Daoy (cell line): ENCODE results near the gene ISLR2. TPM values are rescaled to one million over a fixed set of nuclear protein-coding genes. Genes with fewer than 3 reads are reported as not detected.
A peak's percentile ranks its signal among the peaks of the same experiment; 100 is the strongest.

ENCODE experiments used
- DNase-seq: peaks from one replicate; pipeline ENCODE4 v3.0.0-alpha.2; 2015; ENCODE audit warnings: low read depth
- total RNA-seq: library from RNA; depleted of rRNA; stranded (reverse); fragments of >200 nt; shearing (Covaris generic); gene quantifications from 2 replicates; pipeline ENCODE4 v1.2.3, GENCODE V29; 2014

ISLR2 gene
- total RNA-seq, 1 experiment from 2014 or later: not detected

DNA sequence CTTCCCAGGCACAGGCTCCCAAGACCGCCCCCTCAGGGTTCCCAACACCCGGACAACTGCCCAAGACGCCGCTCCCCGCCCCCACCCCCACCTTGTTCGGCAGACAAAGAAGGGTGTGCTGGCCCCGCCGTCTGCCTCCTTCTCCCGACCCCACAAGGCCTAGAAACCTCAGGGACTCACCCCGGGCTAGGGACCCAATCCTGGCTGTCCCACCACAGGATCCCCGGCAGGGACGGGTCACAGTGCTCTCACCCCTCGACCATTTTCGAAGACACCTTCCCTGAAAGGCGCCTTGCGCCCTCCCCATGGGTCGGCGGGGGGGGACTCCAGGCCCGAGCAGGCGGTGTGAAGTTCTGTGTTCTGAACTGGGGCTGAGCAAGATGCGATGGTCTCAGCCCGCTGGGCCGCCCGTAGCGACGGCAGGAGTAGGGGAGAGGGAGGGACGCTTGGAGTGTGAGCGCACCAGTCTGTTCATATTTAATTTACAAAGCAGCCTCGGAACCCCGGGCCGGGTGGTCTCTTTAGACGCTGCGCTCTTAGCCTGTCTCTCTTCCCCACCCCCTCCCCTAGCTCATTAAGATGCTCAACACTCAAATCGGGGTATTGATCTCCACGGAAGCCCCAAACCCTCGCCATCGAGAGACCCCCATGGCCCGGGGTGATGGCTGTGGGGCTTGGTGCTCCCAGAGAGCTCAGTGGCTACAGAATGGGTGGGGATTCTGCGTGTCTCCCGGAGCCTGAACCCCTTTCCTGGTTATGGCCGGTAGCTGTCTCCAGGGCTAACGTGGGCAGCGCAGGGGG, 1.4 kb upstream of the ISLR2 start:
- DNase-seq: no peak

DNA sequence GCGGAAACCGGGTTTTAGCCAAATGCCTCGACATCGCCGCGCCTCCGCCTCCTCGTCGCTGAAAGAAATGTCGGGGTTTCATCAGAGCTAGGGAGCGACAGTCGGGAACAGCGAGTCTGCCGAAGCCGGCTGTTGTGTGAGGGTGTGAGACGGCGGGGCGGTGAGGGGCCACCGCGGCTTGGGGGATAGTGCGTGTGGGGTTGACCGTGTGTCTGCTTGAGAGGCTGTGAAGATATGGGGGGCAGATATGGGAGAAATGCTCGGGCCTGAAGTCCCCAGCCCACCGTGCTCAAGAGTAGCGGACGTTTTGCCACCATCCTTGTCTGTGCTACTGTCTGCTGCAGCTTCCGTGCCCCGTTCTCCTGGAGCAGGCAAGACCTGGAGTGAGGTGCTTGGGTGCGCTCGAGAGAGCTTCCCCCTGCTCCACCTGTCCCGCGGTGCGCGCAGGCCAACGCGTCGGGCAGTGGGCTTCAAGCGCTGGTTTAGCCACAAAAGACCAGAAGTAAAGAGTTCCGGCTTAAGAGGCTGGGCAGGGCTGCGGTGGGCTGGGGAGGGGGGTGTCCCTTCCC, 716 bp upstream of the ISLR2 start:
- peak; percentile 33 for DNase-seq

DNA sequence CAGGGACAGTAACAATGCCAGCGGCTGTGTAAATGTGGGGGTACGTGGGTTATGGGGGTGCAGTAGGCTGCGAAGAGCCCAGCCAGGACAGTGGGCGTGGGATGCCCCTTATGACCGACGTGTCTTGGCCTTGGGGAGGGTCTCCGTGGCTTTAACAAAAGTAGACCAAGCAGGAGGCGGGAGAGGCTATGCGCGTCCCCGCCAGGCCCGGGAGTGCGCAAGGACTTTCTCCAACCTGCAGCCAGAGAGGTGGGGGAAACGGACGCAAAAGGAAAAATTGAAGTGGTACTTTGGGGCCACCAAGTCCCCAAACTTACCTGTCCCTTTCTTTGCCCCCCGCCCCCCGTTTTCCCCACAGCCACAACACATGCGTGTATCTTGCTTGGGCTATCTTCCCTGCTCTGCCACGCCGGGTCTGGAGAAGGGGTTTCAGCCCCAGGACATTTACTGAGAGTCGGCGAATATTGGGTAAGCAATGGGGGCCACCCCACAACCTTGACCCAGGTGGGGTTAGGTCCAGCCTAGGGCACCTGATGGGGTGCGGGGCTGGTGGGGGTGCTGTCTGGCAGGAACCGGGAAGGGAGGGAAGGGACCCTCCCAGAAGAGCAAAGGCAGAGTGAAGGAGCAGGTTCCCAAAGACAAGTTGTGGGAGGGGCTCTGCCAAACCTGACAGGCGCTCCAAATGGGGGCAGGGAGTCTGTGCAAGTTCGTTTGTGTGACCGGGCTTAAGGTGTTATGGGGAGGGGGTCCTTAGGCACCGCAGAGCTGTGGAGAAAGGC, 652 bp downstream of the ISLR2 start:
- DNase-seq: no peak

DNA sequence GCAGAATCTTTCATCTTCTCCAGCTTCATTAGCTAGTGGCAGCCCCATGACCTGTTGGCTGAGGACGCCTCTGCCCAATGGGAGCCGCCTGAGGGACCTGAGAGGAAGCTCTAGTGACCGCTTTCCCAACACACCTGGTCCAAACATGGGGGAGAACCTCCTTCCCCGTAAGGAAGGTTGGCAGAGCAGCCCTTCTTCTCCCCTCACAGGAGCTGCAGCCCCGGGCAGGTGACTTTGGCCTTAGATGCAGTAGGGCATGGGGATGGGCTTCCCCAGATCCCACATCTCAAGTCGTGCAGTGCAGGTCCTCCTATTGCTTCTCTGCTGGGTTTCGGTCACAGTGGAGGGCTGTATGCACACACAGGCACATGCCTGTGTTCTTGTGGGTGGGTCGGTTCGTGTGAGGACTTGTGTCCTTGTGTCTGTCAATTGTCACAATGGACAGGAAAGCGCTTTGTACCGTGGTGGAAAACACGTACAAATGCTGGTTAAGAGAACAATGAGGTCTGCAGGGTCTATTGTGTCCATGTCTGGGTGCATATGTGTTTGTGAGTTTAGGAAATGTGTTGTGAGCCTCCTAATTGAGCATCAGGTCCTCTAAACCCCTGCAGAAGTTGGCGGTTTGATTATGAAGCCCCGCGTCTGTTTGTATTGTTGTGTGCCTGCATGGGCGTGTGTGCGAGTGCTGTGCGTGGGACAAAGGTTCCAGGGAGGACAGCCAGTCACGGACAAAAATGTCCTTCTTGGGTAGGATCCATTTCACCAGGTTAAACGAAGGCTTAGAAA, 1.4 kb downstream of the ISLR2 start:
- no peak for DNase-seq

DNA sequence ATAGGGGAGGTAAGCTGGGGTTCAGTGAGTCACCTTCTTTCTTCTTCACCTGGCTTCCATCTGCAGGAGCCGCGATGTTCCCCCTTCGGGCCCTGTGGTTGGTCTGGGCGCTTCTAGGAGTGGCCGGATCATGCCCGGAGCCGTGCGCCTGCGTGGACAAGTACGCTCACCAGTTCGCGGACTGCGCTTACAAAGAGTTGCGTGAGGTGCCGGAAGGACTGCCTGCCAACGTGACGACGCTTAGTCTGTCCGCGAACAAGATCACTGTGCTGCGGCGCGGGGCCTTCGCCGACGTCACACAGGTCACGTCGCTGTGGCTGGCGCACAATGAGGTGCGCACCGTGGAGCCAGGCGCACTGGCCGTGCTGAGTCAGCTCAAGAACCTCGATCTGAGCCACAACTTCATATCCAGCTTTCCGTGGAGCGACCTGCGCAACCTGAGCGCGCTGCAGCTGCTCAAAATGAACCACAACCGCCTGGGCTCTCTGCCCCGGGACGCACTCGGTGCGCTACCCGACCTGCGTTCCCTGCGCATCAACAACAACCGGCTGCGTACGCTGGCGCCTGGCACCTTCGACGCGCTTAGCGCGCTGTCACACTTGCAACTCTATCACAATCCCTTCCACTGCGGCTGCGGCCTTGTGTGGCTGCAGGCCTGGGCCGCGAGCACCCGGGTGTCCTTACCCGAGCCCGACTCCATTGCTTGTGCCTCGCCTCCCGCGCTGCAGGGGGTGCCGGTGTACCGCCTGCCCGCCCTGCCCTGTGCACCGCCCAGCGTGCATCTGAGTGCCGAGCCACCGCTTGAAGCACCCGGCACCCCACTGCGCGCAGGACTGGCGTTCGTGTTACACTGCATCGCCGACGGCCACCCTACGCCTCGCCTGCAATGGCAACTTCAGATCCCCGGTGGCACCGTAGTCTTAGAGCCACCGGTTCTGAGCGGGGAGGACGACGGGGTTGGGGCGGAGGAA, 2.6 kb downstream of the ISLR2 start:
- no peak for DNase-seq

DNA sequence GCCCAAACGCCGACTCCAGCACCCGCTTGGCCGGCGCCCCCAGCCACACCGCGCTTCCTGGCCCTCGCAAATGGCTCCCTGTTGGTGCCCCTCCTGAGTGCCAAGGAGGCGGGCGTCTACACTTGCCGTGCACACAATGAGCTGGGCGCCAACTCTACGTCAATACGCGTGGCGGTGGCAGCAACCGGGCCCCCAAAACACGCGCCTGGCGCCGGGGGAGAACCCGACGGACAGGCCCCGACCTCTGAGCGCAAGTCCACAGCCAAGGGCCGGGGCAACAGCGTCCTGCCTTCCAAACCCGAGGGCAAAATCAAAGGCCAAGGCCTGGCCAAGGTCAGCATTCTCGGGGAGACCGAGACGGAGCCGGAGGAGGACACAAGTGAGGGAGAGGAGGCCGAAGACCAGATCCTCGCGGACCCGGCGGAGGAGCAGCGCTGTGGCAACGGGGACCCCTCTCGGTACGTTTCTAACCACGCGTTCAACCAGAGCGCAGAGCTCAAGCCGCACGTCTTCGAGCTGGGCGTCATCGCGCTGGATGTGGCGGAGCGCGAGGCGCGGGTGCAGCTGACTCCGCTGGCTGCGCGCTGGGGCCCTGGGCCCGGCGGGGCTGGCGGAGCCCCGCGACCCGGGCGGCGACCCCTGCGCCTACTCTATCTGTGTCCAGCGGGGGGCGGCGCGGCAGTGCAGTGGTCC, 3.5 kb downstream of the ISLR2 start:
- no peak for DNase-seq

DNA sequence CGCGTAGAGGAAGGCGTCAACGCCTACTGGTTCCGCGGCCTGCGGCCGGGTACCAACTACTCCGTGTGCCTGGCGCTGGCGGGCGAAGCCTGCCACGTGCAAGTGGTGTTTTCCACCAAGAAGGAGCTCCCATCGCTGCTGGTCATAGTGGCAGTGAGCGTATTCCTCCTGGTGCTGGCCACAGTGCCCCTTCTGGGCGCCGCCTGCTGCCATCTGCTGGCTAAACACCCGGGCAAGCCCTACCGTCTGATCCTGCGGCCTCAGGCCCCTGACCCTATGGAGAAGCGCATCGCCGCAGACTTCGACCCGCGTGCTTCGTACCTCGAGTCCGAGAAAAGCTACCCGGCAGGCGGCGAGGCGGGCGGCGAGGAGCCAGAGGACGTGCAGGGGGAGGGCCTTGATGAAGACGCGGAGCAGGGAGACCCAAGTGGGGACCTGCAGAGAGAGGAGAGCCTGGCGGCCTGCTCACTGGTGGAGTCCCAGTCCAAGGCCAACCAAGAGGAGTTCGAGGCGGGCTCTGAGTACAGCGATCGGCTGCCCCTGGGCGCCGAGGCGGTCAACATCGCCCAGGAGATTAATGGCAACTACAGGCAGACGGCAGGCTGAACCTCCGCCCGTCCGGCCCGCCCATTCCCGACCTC, 4.1 kb downstream of the ISLR2 start:
- no peak for DNase-seq

DNA sequence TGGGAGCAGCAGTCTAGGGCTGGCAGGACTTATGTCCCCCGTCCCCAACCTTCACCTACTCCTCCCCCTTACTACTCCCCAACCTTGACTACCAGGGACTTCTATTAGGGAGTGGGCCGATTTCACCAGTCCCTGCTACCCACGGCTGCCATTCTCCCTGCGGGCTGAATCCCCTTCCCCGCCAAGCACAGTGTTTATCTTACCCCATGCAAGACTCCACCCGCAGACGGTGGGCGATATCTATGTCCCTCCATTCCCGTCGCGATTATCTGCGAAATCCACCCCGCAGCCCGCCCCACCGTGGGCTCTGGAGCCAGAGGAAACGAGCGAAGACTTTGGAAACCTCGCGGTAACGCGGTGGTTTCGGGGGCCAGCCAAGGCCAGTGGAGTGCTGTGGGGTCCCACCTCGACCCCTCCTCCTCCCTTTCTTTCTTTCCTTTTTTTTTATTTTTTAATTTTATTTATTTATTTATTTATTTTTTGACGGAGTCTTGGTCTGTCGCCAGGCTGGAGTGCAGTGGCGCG, 4.7 kb downstream of the ISLR2 start:
- no peak for DNase-seq

DNA sequence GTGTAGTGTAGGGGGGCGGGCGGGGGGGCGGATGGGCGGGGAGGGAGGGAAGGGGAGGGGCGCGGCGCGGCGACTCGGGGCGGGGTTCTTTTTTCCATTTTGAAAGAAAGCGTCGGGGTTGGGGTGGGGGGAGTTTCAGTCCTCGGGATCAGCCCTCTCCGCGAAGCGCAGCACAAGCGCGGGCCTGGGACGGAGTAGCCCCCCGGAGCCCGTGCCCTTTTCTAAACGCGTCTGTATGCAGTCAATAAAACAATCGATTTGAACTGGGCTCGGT, 6.1 kb downstream of the ISLR2 start:
- no peak for DNase-seq

DNA sequence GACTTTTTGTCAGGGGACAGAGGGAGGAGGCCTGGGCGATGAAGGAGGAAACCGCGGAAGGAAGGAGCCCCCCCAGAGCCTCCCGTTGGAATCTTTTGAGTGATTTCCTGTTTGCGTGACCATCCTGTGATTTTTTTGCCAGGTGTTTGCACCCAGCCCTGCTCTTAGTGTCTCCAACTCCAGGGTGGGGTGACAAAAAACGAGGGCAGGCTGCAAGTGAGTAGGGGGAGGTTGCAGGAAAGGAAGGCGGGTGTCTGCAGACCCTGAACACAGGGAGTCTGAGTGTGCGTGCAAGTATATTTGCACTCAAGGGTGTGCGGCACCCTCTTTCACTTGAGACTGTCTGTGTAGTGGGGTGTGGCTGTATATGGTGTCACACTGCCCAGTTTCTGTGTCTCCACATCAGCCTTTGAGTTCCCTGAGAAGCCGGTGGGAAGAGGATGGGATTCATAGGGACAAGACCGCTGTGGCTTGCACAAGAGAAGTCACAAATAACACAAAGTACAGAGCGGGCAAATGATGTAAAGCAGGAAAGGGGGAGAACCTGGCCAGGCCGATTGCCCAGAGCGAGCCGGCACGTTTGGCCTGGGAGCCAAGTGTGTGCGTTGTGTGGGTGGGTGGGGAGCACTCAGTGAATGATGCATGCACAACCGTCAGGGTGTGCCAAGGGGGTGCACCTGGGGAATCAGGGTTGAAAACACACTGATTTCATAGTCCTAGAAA, 6.6 kb downstream of the ISLR2 start:
- DNase-seq: peak; percentile 32

DNA sequence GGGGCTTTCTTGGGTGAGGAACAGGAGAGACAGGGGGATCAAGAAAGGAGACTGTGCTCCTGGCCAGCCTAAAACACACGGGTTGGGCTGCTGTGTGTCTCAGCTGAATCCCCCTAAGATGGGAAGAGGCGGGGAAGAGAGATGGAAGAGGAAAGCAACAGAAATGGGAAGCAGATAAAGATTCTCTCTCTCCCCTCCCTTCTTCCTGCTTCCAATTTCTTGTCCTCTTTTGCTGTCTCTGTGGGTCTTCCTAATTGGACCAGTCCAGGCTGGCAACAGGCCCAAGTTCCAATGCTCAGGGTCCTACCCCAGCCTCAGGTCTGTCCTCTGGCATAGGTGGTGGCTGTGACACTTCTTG, 7.1 kb downstream of the ISLR2 start:
- no peak for DNase-seq

DNA sequence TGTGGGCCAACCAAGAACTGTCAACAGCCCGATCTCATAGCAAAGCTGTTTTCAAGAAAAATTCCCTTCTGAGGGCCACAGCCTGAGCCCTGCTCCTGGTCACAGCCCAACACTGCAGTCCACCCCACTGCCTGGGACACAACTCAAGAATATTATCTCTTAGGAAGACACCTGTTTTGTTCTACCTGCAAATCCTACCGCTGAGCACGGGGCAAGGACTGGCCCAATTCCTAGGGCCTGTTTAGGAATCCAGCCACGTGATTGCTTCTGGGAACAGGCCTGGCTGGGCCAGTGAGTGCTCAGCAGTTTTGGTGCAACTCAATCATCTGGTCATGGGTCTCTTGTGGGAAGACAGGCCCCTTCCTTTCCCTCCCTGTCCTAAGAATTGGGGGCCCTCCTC, 8.3 kb downstream of the ISLR2 start:
- DNase-seq: no peak

DNA sequence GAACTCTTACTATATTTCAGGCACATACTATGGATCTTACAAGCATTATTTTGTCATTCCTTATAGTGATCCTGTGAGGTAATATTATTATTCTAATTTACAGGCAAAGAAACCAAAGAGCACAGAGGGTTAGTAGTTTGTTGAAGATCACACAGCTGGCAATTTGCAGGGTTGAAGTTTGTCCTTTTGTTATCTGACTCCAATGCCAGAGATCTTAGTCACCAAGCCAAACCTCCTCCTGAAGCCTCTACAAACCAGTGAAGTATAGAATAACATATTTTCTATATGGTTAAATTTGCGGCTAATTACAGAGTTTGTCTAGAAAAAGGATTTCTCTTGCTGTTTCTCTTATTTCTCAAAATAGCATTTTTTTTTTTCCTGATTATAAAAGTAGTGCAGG, 11.2 kb downstream of the ISLR2 start:
- DNase-seq: peak; percentile 50

DNA sequence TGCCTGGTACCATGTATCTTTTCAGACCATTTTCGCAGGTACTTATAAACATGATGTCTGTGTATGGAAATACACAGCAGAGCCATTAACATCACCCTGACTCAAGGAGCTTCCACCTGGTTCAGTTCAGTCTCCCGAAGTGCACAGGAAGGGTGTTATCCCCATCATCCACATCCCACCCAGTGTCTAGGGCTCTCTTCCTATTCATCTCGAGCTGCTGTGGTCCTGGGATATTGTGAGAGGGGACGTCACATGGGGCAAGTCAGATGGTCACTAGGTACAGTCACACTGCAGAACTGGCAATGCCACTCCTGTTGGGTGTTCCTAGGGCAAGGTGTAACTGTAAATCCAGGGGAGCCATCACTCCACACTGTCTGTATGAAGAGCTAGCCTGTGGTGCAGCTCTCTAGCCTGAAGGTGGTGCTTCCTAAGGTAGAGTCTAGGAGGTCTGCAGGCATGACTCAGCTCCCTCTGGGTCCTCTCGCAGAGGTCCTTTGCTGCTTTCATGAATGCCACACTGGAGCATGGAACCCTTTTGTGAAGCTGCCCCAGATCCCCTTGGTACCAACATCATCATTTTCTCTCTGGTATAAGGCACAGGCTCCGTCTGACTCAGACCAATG, 13.9 kb downstream of the ISLR2 start:
- peak; percentile 41 for DNase-seq

DNA sequence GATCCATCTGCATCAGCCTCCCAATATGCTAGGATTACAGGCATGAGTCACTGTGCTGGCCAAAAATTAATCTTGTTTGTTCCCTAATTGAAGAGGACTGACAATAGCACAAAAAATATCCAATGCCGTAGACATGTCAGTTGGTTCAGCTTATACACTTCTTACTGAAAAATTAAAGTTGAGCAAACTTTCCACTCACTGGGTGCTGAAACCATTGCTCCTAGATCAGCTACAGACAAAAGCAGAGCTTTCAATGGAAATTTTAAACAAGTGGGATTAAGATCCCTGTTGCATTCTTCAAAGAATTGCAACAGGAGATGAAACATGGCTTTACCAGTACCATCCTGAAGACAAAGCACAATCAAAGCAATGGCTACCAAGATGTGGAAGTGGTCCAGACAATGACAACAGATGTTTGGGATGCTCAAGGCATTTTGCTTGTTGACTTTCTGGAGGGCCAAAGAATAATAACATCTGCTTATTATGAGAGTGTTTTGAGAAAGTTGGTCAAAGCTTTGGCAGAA, 16.0 kb downstream of the ISLR2 start:
- DNase-seq: no peak

DNA sequence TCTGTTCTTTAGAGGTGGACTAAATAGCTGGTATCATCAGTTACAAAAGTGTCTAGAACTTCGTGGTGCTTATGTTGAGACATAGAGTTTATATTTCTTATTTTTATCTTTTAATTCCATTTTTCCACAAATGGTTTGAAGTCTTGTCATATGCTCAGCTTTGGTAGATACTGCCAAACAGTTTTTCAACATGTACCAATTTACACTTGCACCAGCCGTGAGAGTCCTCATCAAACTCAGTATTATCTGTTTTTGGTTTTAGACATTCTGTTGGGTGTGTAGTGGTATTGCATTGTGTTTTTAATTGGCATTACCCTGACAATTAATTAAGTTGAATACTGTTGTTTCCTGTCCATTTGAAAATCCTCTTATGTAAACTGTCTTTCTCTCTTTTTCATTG, 16.7 kb downstream of the ISLR2 start:
- DNase-seq: no peak

DNA sequence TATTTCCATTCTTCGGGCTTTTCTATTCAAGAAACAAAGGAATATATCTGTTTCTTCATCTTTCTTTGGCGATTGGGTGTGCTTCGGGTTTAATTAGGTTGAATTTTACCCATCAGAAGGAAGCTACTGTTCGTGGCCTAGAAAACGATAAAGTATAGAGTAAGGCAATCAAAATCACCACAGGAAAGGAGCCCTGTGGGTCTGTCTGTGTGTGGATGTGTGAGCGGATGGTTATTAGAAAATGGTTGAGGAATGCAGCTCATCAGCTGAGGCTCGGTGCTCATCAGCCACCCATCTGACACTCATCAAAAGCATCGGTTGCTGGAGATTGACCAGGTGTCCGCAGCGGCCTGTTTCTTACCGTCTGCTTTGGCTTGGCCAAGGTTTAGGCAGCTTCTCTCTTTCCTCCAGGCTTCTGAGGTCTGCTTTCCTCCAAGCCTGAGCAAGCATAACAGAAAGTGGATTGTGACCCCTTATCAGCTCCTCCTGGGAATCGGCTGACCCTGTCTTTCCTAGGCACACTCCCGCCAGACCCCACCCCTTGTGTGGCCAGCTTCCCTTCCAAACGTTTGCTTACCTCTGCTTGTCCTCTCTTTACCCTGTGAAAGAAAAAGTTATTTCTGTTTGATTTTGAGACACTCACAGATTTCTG, 25.5 kb downstream of the ISLR2 start:
- DNase-seq: no peak
